WTC11 (cell line): ENCODE data around the gene FOXN3. TPM values are rescaled to one million over a fixed set of nuclear protein-coding genes. Genes with fewer than 3 reads are reported as not detected.

Experiments used
- ATAC-seq: fragments of 200-7000 bp; cut with Tn5 transposase; 2 replicates; pipeline ENCODE4 v1.10.0; 2021; ENCODE audit warnings: mild to moderate bottlenecking, moderate library complexity
- CTCF ChIA-PET: fragments of 300-600 bp; sonication (Branson Sonifier 250); formaldehyde crosslinking; loops from one replicate; lab custom pipeline; 2021; ENCODE audit warnings: antibody characterized with exemption; lab: Charles Lee
- POLR2A ChIA-PET: fragments of 350-600 bp; sonication (Branson Sonifier 250); formaldehyde crosslinking; loops from one replicate; lab custom pipeline; 2021; ENCODE audit warnings: antibody characterized with exemption; lab: Charles Lee
- DNase-seq: peaks from one replicate; pipeline ENCODE4 v3.0.0; 2021; ENCODE audit warnings: low spot score
- H3K27ac Mint-ChIP-seq: 2 replicates; pipeline ENCODE4 v1.8.0; 2021; ENCODE audit warnings: mixed read lengths
- H3K27me3 Mint-ChIP-seq: 2 replicates; pipeline ENCODE4 v1.8.0; 2021; ENCODE audit warnings: low read depth, mild to moderate bottlenecking, moderate library complexity, mixed read lengths
- H3K36me3 Mint-ChIP-seq: 2 replicates; pipeline ENCODE4 v1.8.0; 2021; ENCODE audit warnings: mixed read lengths
- H3K4me1 Mint-ChIP-seq: 2 replicates; pipeline ENCODE4 v1.8.0; 2022; ENCODE audit warnings: mixed read lengths
- H3K4me3 Mint-ChIP-seq: 2 replicates; pipeline ENCODE4 v1.8.0; 2021; ENCODE audit warnings: mild to moderate bottlenecking, moderate library complexity, mixed read lengths
- H3K9me3 Mint-ChIP-seq: 2 replicates; pipeline ENCODE4 v1.8.0; 2021; ENCODE audit warnings: mixed read lengths
- AFF4 ChIP-seq: sonication (generic); formaldehyde crosslinking; IDR thresholded peaks from 2 replicates; pipeline ENCODE4 v1.8.1; 2023; ENCODE audit warnings: mild to moderate bottlenecking, missing genetic modification reagents, borderline replicate concordance
- ATF2 ChIP-seq: sonication (generic); formaldehyde crosslinking; IDR thresholded peaks from 2 replicates; pipeline ENCODE4 v1.8.1; 2022; ENCODE audit warnings: low read depth, missing genetic modification reagents, borderline replicate concordance
- ATF6 ChIP-seq: sonication (generic); formaldehyde crosslinking; IDR thresholded peaks from 2 replicates; pipeline ENCODE4 v1.8.1; 2023; ENCODE audit warnings: mild to moderate bottlenecking, missing genetic modification reagents
- CREM ChIP-seq: sonication (generic); formaldehyde crosslinking; IDR thresholded peaks from 2 replicates; pipeline ENCODE4 v1.8.1; 2022; ENCODE audit warnings: mild to moderate bottlenecking, missing genetic modification reagents, moderate library complexity
- E2F4 ChIP-seq: sonication (generic); formaldehyde crosslinking; IDR thresholded peaks from 2 replicates; pipeline ENCODE4 v1.8.1; 2022; ENCODE audit warnings: low read depth, mild to moderate bottlenecking, moderate library complexity, missing genetic modification reagents, borderline replicate concordance
- ERG ChIP-seq: fragments of 250-450 bp; sonication (Bioruptor Pico); IDR thresholded peaks from 2 replicates; pipeline ENCODE4 v1.8.0; 2021; ENCODE audit warnings: mild to moderate bottlenecking
- FOXJ3 ChIP-seq: sonication (generic); formaldehyde crosslinking; IDR thresholded peaks from 2 replicates; pipeline ENCODE4 v1.9.0; 2021; ENCODE audit warnings: missing genetic modification reagents, mild to moderate bottlenecking, borderline replicate concordance
- FOXP4 ChIP-seq: sonication (generic); formaldehyde crosslinking; IDR thresholded peaks from 2 replicates; pipeline ENCODE4 v1.8.0; 2022; ENCODE audit warnings: mild to moderate bottlenecking, missing genetic modification reagents
- GABPB1 ChIP-seq: sonication (generic); formaldehyde crosslinking; IDR thresholded peaks from 2 replicates; pipeline ENCODE4 v1.8.1; 2023; ENCODE audit warnings: mild to moderate bottlenecking, missing genetic modification reagents
- HMGA2 ChIP-seq: fragments of 250-450 bp; sonication (Bioruptor Pico); IDR thresholded peaks from 2 replicates; pipeline ENCODE4 v1.4.0; 2021; ENCODE audit warnings: mild to moderate bottlenecking, moderate library complexity
- IRF1 ChIP-seq: sonication (generic); formaldehyde crosslinking; IDR thresholded peaks from 2 replicates; pipeline ENCODE4 v1.8.0; 2023; ENCODE audit warnings: missing genetic modification reagents
- MAX ChIP-seq: sonication (generic); formaldehyde crosslinking; IDR thresholded peaks from 2 replicates; pipeline ENCODE4 v1.8.0; 2022; ENCODE audit warnings: mild to moderate bottlenecking, missing genetic modification reagents
- NFATC4 ChIP-seq: fragments of 250-450 bp; sonication (Bioruptor Pico); IDR thresholded peaks from 2 replicates; pipeline ENCODE4 v1.9.0; 2021; ENCODE audit warnings: mild to moderate bottlenecking
- SP1 ChIP-seq: sonication (generic); formaldehyde crosslinking; conservative IDR thresholded peaks from 2 replicates; pipeline ENCODE4 v1.8.1; 2022; ENCODE audit warnings: missing genetic modification reagents
- ZNF121 ChIP-seq: sonication (generic); formaldehyde crosslinking; IDR thresholded peaks from 2 replicates; pipeline ENCODE4 v1.8.0; 2023; ENCODE audit warnings: missing genetic modification reagents
- ZNF232 ChIP-seq: sonication (generic); formaldehyde crosslinking; IDR thresholded peaks from 2 replicates; pipeline ENCODE4 v1.8.0; 2022; ENCODE audit warnings: mild to moderate bottlenecking, missing genetic modification reagents
- ZNF416 ChIP-seq: fragments of 250-450 bp; sonication (Bioruptor Pico); IDR thresholded peaks from 2 replicates; pipeline ENCODE4 v1.9.0; 2021; ENCODE audit warnings: mild to moderate bottlenecking, inconsistent platforms
- ZNF423 ChIP-seq: fragments of 250-450 bp; sonication (Bioruptor Pico); IDR thresholded peaks from 2 replicates; pipeline ENCODE4 v2.1.2; 2022; ENCODE audit warnings: mild to moderate bottlenecking, moderate library complexity
- total RNA-seq: library from RNA; stranded (reverse); gene quantifications from 3 replicates; pipeline ENCODE4 v1.2.3, GENCODE V29; 2021

FOXN3 gene
- total RNA-seq, 1 experiment from 2014 or later = 170 TPM

- TF ChIP-seq IRF1 (CRISPR knock-in tag) (no peak), E2F4 (CRISPR knock-in tag) (no peak), ZNF232 (CRISPR knock-in tag) (no peak), ZNF416 (CRISPR knock-in tag) (no peak), SP1 (CRISPR knock-in tag) (no peak), HMGA2 (no peak)
Observed at GRCh38 chr14:89325299-89325883, 91.6 kb downstream of the FOXN3 start (continued).

GRCh38 chr14:89324501-89325298 is 92.3 kb downstream of the FOXN3 start:
- ChIA-PET CTCF (no interaction called here), POLR2A (no interaction called here)
- Mint-ChIP-seq H3K27me3 (no peaks in the 10 kb centered on the region), H3K4me3 (no peak overlapping the region), H3K4me1 (peaks cover 27% of the 10 kb centered on the region), H3K9me3 (peaks cover 28% of the 10 kb centered on the region), H3K27ac (0 out of 2 replicates have a peak overlapping the region, but pooled peaks have one; percentile 24), H3K36me3 (peaks cover 50% of the 10 kb centered on the region)
- ATAC-seq = no peak
- DNase-seq = no peak
- TF ChIP-seq ZNF121 (CRISPR knock-in tag) = no peak
- TF ChIP-seq FOXP4 (CRISPR knock-in tag) = no peak
- no peak for TF ChIP-seq ATF2 (CRISPR knock-in tag)
- TF ChIP-seq GABPB1 (CRISPR knock-in tag) = no peak
- TF ChIP-seq NFATC4 (CRISPR knock-in tag) = no peak
- TF ChIP-seq CREM (CRISPR knock-in tag) = no peak
- TF ChIP-seq ATF6 = no peak
- no peak for TF ChIP-seq E2F4 (CRISPR knock-in tag)
- TF ChIP-seq MAX = no peak
- TF ChIP-seq ERG = no peak
- no peak for TF ChIP-seq AFF4
- no peak for TF ChIP-seq ZNF423 (CRISPR knock-in tag)
- TF ChIP-seq FOXJ3 (CRISPR knock-in tag) = no peak
